Sigmoid colon (tissue), 4 donors: ENCODE results near the gene ATRAID.
A peak's percentile ranks its signal among the peaks of the same experiment; 100 is the strongest.

Experiments used
- EP300 ChIP-seq, 4 donors: sonication (generic); formaldehyde crosslinking; IDR thresholded peaks; one replicate each; pipeline ENCODE4 v1.6.1; 2017; ENCODE audit warnings: antibody characterized with exemption in 4 of 4
- POLR2A ChIP-seq, 2 donors: fragments of 450-650 bp; IDR thresholded peaks; one replicate each; pipeline ENCODE4 v1.6.1; 2016; ENCODE audit warnings: antibody characterized with exemption in 2 of 2, mild to moderate bottlenecking in 2 of 2, moderate library complexity in 2 of 2
- TF ChIP-seq, protein P1 (sequence below), 4 experiments: fragments of 450-650 bp in 3 of 4; fragments of 200-600 bp in 1 of 4; IDR thresholded peaks; one replicate each; pipeline ENCODE4 v1.5.1; 2016 to 2019; ENCODE audit warnings: antibody characterized with exemption in 4 of 4, mild to moderate bottlenecking in 3 of 4, moderate library complexity in 2 of 4

GRCh38 chr2:27264753-27265535 lies 53.1 kb downstream of the ATRAID start:
- TF ChIP-seq, protein P1, sequence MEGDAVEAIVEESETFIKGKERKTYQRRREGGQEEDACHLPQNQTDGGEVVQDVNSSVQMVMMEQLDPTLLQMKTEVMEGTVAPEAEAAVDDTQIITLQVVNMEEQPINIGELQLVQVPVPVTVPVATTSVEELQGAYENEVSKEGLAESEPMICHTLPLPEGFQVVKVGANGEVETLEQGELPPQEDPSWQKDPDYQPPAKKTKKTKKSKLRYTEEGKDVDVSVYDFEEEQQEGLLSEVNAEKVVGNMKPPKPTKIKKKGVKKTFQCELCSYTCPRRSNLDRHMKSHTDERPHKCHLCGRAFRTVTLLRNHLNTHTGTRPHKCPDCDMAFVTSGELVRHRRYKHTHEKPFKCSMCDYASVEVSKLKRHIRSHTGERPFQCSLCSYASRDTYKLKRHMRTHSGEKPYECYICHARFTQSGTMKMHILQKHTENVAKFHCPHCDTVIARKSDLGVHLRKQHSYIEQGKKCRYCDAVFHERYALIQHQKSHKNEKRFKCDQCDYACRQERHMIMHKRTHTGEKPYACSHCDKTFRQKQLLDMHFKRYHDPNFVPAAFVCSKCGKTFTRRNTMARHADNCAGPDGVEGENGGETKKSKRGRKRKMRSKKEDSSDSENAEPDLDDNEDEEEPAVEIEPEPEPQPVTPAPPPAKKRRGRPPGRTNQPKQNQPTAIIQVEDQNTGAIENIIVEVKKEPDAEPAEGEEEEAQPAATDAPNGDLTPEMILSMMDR (IDR thresholded peaks at IDR 0.05), result peak in 2 of 4 experiments; percentile 29 to 30
- TF ChIP-seq POLR2A (IDR thresholded peaks at IDR 0.05) (no peak), EP300 (IDR thresholded peaks at IDR 0.05) (no peak)
